HG03097 (cell line): ENCODE data around the gene CDIP1.

Experiments
- ATAC-seq: cut with Tn5 transposase; IDR thresholded peaks from one replicate; pipeline ENCODE4 v1.9.1; 2021; ENCODE audit not compliant: unreplicated experiment, low FRiP score

CDIP1 gene

DNA sequence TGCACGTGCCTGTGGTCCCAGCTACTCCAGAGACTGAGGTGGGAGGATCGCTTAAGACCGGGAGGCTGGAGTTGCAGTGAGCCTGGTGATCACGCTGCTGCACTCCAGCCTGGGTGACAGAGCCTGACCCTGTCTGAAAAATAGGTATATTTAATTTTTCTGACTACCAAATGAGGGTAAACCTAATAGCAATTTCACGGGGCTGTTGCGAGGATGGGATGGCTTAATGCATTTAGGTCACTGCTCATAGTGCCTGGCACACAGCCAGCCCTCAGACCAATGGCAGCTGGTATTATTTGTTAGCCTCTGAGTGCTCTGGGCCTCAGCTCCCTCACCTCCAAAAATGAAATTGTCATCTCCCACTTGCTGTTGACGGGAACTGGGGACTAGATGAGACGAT, 5.9 kb upstream of the CDIP1 start:
- no peak for ATAC-seq

DNA sequence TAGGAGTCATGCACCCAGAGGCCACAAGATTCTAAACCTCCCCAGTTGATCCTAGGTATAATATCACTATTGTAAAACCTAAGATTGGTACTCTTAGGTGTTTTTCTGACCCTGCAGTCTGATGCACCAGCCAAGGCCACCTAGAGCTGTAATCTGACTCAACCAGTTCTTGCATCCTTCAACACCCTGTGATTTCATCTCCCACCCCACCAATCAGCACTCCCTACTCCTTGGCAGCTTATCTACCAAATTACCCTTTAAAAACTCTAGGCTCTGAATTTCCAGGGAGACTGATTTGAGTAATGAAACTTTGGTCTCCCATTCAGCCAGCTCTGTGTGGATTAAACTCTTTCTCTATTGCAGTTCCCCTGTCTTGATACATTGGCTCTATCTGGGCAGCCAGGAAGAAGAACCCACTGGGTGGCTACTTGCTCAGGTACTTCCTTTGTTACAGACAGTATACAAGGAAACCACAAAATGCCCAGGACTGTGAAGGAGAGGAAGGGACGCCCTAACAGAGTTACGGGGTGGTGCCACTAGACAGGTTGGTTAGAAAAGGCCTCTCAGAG, 1.2 kb upstream of the CDIP1 start:
- ATAC-seq: no peak

DNA sequence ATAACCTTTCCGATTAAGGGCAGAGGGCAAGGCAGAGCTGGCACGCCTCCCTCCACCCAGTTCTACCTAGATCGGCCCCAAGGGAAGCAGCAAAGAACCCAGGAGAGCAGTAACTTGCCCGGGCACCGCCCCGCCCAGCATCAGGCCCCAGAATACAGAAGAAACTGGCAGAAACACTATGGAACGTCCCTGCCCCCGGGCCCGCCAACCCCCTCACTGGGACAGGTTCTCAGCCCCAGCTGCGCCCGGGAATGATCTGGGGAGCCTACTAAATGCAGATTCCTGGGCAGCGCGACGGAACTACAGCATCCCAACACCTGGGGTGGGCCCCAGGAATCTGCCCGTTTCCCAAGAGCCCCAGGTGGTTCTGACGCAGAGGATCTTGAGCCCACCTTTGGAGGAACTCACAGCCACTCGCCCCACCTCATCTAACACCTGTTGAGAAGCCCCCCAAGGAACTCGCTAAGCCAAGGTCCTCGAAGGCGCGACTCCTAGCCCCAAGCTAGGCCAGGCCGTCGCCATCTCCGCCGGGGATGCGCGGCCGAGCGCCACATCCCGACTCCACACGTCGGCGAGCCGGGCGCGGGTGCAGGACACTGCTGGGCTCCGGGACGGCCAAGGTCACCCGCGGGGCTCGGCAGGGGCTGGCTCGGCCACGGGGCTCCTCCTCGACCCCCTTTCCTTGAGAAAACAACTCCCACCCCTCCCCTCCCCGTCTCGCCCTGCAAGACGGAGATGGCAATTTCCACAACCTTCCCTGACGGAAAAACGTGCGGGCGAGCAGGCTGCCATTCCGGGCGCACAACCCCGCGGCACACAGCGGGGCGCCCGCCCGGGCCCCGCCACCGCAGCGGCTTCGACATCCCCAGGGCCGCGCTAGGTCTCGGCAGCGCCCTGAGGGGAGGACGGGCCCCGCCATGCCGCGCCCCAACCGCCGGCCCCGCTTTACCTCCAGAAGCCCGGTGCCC, 913 bp downstream of the CDIP1 start:
- ATAC-seq: peak; percentile 15

DNA sequence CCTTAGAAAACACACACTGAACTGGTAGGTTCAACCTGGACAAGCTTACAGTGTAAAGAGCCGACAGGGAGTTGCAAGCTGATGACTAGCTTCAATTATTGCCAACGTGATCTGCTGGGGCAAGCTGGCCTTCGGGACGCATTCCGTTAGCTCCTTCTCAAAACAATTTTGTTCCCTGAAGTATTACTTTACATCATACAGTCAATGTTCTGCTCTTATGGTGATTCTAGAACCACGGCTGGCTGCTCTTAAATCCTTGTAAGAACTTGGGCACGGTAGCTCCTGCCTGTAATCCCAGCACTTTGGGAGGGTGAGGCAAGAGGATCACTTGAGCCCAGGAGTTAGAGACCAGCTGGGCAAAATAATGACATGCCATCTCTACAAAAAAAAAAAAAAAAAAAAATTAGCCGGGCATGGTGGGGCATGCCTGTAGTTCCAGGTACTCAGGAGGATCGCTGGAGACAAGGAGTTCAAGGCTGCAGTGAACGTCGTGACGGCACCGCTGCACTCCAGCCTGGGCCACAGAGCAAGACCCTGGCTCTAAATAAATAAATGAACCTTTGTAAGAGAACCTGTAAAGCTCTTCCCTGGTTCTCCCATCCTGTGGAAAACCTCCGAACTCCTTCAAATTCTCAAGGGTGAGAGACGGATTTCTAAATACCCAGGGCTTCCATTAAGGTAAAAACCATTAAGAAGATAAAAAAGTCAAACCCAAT, 2.0 kb downstream of the CDIP1 start:
- no peak for ATAC-seq

DNA sequence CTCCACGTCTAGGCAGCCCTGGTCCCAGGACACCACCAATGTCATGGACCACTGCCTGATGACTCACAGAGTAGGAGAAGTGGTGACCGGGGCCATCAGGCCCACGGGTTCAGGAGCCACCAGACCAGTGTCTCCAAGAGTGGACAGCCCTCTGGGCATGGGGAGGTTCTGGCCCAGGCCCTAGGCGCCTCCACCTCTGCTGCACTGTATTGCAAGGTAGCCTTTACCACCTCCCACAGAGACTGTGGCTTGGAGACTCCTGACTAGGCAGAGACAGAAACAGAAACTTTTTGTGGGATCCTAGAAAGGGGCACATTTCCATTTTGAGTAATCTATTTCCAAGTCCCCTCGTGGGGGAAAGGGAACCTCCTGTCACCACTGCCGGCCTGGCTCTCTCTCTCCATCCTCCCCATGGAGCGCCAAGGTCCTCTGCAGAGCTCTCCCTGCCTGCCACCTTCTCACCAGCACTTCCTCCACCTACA, 2.9 kb downstream of the CDIP1 start:
- no peak for ATAC-seq

DNA sequence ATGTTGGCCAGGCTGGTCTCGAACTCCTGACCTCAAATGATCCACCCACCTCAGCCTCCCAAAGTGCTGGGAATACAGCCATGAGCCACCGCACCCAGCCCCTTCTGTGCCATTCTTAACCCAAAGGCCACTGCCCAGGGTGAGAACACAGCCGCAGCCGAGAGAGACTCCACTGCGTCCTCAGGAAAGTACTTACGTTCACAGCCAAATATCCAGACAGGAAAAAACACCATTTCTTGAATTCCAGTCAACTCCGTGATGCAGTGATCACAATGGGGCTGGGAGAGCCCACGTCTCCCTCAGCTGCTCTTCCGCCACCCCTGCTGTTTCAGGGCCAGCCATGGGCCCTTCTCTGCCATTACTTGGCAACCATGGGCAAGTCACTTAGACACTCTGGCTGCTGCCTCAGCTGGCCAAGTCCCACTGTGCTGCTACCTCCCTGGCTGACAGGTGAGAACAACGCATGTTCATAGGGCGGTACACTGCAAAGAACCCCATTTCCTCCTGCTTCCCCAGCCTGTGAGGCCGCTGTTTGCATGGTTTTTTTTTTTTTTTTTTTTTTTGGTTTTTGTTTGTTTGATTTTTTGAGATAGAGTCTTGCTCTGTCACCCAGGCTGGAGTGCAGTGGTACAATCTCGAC, 4.3 kb downstream of the CDIP1 start:
- ATAC-seq: no peak

DNA sequence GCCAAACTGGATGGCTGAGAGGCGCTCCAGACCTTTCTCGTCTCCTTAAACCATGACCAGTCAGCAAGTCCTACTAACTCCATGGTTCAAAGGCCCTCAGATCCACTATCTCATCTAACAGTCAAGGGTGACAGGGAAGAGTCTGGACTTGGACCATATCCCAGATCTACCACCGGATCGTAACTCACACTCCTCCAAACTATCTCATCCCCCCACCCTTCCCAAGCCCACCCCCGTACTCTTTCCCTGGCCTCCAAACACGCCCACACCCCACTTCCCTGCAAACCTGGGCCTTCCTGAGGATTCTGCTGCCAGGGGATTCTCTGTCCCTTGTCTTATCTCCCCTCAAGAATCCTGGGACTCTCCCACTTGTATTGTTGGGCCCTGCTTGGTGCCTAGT, 5.1 kb downstream of the CDIP1 start:
- ATAC-seq: no peak

DNA sequence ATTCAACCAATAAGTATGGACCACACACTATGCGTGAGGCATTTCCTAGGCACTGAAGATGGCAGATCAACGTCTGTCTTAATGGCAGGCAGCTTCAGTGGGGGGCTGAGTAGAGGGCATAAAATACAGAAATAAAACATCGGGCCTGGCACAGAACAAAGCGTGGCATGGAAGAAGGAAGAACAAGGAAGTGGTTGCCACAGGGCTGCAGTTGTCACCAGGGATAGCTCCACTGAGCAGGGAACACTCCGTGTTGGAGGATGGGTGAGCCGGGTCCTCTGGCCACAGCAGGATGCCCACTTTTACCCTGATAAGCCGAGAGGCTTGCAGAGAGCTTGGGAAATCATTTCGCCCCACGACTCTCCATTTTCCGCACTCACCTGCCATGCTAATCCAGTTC, 6.3 kb downstream of the CDIP1 start:
- ATAC-seq: no peak

DNA sequence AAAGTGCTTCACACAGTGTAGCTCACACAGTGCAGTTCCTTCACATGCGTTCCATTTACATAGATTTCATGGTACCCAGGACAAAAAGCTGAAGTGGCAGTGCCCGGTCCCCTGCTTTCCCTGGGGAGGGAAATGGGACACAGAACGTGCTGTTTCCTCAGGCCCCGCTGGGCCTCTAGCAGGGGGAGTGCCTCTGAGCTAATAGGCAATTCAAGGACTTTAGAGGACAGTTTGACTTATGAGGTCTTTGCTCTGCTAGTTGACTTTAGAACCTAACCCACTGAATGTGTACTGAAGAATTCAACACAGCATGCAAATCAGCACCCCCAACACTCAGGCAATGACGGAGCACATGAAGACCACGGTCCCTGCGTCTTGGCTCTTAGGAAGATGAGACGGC, 6.8 kb downstream of the CDIP1 start:
- no peak for ATAC-seq

DNA sequence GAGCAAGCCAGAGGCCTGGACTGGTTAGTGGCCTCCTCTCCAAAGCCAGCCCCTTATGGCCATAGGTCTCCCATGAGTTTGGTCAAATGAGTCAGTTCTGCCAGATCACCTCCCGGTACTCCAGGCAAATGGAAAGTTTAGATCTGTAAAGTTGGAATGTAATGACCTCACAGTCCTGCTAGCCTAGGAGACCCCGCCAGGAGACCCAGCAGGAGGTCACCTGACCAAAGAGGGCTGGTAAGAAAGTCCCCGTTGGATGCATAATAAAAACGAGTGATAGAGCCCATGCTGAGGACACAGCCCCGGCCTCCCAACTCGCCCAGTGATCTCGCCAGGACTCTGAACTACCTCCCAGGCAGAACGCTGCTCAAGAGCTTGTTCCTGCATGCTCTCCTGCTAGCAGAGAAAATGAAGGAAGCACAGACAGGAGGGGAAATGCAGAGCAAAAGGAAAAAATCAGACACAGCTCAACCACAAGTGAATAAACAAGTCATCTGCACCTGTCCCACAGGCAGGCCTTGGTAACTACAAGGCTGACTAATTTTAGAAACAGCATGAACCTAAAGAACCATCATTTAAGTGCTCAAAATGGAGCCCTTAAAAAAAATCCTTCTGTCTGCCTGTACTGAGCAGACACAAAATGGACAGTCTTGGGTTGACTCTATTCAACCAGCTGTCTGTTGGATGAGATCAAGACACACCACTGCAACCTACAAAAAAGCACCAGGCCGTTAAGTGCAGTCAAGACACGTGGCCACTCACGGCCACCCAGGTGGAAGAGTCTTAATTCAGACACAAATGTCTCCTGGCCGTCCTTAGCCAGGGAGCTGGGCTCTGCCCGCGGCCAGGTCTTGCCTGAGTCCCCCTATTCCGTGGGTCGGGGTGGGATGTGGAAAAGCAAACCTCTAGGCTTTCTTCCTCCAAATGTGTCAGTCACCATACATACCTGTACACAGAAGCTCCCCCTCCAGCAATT, 9.2 kb downstream of the CDIP1 start:
- ATAC-seq: no peak

DNA sequence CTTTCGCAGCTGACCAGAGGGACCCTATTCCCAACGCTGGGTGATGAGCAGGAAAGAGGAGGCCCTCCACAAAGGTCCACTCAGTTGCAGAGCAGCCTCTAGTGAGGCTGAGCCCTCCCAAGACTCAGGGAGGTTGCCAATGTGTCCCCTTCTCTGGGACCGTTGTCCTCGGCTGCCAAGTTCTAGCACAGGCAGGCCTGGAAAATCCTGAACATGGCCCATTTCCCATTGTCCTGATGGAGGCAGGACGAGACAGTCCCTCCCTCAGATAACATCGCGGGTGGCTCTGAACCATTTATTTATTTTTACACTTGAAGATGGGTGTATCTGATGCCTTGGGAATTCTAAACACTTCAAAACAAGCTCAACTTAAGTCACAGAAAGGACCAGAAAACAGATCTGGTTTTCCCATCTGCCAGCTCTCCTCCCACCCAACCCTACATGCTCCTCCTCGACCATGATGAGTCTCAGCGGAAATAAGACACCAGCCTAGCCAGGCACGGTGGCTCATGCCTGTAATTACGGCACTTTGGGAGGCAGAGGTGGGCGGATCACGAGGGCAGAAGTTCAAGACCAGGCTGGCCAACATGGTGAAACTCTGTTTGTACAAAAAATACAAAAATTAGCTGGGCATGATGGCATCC, 12.8 kb downstream of the CDIP1 start:
- ATAC-seq: no peak

DNA sequence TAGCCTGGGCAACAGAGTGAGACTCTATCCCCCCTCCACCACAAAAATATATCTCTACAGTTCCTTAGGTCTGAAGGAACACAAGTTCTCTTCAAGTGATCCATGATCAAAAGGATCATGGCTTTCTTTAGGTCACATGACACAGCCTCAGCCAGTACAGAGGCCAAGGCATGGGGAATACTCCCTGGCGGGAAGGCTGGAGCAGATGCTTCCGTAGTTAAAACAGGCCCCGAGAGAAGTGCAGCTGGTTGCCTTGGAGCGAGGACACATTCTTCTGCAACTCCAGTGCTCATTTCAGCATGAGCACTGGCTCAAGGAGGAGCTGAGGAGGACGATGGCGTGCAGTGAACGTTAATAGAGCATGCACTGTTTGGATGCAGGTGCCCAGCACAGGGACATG, 13.5 kb downstream of the CDIP1 start:
- no peak for ATAC-seq

DNA sequence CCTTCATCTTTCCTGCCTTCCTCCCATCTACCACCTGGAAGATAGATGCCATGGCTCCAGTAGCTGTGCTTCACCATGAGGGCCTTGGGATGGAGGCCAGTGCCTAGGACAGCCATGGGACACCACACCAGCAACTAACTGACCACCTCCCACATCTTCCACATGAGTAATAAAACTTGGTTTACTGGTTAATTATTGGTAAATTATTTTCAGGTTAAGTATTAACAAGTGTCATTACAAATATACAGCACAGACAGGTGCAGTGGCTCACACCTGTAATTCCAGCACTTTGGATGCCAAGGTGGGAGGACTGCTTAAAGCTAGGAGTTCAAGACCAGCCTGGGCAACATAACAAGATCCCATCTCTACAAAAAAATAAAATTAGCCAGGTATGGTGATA, 14.0 kb downstream of the CDIP1 start:
- ATAC-seq: no peak

DNA sequence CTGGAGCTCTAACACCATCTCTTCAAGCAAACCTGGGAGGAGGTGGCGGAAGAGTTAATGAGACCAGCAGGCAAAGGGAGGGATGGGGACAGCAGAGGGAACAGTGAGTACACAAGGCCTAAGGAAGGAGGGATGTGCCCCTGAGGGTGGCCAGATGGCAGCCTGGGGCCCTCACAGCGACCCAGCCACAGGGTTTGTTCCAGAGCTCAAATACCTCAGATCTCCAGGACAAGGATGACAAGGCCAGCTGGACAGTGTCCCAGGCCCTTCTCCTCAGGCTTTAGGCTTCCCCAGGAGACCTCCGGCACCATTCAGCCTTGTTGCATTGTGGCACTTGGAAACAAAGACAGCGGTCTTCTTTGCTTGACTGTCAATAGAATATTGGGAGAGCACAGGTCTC, 14.9 kb downstream of the CDIP1 start:
- ATAC-seq: no peak

DNA sequence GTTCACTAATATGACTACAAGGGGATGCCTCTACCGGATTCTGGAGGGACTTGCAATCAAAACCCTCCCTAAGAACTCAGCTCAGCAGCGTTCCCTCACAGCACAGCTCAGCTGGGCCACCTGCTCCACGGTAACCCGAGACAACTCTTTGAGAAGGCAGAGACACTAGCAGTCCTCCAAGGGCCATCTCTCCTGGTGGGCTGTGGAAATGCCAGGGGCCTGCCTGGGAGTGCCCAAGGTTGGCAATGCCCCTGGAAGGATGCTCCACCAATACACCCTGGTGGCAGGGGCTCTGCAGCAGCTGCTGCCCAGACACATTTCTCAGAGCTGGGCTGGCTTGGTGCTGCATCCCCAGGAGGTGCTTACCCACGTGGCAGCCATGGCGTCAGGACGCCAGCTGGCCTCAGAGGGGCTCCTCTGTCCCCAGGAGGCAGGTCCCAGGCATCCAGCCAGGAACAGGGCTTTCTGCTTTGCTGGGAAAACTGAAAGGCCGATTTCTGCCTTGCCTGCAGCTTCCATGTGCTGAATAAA, 16.5 kb downstream of the CDIP1 start:
- ATAC-seq: no peak

DNA sequence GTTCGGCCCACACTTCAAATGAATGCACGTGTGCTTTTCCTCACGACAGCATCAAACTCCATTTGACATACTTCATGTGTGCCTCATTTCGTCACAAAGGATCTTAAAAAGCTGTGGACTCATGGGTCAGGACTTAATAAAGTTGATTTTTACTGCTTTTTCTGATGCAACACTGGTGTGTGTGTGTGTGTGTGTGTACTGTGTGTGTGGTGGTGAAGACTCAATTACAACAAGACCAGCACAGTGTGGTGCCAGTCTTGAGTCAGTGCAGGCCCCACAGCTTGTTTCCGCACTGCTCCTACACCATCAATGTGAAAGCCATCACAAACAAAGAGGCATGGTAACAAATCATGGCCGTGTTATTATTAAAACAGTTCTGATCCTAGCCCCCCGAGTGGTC, 17.7 kb downstream of the CDIP1 start:
- no peak for ATAC-seq

DNA sequence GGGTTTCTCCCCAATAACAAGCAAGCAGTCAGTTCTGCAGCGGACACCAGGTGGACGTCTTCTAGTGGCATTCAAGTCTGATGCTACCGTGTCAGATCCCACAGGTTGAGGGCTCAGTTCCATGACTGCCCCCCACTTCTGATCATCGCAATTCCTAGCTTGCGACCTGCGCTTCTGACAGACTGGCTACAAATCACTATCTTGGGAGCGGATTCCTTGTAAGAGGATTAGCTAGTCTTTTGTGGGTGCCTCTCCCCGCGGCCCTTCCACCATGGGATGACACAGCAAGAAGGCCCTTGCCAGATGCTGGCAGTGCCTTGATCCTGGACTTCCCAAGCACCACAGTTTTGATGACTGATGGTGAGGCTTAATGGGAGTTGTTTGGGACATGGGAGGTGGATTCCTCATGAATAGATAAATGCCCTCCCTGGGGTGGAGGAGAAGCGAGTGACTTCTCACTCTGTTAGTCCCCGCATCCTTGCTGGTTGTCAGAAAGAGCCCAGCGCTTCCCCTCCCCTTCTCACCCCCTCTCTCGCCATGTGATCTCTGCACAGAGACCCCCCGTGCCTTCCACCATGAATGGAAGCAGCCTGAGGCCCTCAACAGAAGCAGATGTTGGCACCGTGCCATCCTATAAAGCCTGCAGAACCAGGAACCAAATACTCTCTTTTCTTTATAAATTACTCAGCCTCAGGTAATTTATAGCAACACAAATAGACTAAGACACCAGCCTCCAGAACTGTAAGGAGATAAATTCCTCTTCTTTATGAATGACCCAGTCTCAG, 19.1 kb downstream of the CDIP1 start:
- ATAC-seq: no peak
